GM12874 (cell line): Measurements from ENCODE around the gene UBE2F.

Experiments used
- TF ChIP-seq, protein P1 (sequence below): IDR thresholded peaks from 2 replicates; pipeline ENCODE4 v1.5.1; 2011; ENCODE audit warnings: low read depth, mild to moderate bottlenecking, control low read depth, low read length, moderate library complexity; ENCODE audit not compliant: insufficient read depth

Gene UBE2F

DNA sequence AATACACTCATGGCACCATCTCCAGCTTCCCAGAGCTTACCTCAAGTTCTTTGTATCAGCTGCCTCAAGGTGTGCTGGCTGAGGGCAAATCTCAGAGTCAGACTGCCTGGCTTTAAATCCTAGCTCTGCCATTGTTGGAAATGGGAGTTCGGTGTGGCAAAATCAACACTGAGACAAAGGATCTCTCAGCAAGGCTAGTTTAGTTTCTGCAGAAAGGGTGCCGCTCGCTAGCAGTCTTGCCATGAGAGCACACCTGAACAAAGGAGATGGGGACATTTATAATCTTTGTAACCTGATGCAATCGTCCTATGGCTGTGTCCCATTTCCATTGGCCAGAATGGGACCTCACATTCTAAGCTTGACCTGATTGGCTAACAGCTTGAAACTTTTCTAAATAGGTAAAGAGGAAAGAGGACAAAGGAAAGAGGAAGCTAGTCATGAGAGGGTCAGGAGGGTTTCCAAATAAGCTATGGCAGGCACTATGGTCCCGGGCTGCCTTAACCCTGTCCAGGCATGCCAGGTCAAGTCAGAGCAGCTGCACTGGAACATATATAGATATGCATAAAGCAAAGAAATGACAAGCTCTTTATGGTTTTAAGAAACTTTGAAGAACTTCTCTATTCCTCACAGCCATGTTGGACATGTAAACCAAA is 4.3 kb upstream of the UBE2F start:
- TF ChIP-seq, protein P1, sequence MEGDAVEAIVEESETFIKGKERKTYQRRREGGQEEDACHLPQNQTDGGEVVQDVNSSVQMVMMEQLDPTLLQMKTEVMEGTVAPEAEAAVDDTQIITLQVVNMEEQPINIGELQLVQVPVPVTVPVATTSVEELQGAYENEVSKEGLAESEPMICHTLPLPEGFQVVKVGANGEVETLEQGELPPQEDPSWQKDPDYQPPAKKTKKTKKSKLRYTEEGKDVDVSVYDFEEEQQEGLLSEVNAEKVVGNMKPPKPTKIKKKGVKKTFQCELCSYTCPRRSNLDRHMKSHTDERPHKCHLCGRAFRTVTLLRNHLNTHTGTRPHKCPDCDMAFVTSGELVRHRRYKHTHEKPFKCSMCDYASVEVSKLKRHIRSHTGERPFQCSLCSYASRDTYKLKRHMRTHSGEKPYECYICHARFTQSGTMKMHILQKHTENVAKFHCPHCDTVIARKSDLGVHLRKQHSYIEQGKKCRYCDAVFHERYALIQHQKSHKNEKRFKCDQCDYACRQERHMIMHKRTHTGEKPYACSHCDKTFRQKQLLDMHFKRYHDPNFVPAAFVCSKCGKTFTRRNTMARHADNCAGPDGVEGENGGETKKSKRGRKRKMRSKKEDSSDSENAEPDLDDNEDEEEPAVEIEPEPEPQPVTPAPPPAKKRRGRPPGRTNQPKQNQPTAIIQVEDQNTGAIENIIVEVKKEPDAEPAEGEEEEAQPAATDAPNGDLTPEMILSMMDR = no peak

DNA sequence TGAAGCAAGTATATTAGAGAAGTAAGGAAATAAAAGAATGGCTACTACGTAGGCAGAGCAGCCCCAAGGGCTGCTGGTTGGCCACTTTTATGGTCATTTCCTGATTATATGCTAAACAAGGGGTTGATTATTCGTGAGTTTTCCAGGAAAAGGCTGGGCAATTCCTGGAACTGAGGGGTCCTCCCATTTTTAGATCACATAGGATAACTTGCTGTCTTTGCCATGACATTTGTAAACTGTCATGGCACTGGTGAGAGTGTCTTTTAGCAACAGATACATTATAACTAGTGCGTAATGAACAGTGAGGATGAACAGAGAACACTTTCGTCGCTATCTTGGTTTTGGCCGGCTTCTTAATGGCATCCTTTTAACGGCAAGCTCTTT is 2.6 kb upstream of the UBE2F start:
- TF ChIP-seq, protein P1 = no peak

DNA sequence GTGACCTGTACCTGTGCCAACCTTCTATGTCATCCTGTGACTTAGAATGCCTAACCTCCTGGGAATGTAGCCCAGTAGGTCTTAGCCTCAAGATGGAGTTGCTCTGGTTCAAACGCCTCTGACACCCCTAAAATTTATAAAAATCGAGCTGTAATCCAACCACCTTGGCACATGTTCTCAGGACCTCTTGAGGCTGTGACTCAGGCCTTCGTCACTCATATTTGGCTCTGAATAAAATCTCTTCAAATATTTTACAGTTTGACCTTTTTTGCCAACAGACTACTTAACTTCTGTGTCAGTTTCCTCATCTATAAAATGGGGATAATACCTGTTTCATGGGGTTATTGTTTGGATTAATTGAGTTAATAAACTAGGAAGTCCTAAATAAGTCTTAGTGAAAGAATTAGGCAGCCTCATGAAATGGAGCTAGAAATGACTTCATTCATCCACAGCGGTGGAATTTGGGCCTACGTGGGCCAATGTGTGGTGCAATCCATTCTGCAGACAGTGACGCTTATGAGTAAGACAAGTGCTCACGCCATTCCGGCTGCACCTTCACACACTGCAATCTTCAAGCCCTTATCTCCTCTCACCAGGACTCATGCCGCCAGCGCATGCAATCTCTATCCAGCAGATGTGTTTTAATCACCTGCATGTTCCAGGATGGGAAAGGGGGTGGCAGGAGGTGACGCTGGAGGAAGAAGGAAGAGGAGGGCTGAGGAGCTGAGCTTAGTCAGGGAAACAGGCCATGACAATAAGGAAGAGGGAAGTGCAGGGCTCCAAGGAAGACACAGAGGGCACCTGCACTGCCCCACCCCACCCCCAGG is 2.0 kb upstream of the UBE2F start:
- TF ChIP-seq, protein P1 = no peak

DNA sequence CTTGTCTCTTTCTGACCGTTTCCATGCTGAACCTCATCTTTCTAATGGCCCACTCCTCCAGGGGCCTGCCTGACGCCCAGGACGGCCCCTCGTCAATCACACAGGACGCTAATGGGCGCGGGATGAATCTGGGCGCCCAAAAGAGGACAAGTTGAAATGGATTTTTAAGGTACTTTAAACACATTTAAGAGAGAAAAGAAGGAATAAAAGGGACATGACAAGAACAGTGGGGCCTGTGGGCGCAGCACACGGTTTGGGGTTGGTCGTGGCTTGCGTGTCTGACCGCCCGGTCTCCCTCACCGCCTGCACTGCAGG is 607 bp upstream of the UBE2F start:
- TF ChIP-seq, protein P1 = no peak

DNA sequence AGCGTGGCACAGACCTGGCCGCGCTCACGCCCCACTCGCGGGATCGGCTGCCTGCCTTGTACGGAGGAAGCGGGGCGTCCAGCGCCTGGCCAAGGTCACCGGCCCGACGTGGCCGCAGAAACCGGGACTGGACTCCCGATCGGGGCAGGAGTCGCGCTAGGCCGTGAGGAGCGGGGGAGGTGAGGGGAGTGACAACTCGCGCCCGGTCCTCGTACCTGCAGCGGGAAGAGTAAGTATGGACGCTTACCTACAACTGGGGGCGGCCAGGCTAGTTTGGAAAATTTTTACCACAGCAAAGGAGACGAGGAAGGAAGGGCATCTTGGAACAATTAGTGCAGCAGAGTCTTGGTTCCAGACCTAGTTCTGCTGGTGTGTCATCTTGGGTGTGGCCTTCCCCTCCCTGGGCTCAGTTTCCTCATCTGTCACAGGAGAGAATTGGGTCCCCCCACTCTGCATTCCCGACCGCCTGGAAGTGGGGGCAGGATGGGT is 693 bp downstream of the UBE2F start:
- TF ChIP-seq, protein P1 = no peak

DNA sequence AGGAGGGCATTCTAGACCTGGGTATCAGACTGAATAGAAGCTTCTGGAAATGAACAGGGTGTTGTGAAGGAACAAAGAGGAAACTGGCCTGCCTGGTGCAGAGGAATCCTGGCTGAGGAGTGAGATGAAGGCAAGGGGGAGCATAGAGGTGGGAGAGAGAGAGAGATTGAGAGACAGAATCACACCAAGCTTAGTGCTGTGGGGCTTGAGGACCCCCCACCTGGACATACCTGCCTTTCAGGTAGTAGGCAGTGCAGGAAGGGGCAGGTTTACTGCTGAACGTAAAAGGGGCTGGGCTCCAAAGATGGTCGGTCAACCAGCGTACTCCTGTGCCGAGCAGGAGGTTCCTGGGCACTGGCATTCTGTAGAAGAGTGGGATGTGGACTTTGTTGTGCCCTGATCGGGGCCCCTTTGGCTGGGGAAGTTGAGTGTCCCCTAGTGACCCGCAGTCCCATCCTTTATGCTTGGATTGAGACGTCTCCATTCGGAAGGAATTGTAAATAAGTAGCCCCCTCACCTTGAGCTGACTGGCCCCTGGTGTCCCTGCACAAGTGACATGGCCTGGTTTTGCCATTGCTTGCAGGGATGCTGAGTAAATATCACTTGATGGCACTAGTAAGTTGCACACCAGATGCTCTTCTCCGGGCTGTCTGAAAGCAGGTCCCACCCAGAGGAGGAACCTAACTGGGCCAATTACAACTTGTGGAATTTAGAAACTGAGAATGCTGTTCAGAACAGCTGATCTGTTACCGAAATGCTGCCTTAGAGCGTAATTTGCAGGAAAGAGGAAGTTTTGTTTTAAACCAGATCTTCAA is 1.4 kb downstream of the UBE2F start:
- TF ChIP-seq, protein P1 = 0 out of 2 replicates have a peak, but pooled peaks have one; percentile 21

DNA sequence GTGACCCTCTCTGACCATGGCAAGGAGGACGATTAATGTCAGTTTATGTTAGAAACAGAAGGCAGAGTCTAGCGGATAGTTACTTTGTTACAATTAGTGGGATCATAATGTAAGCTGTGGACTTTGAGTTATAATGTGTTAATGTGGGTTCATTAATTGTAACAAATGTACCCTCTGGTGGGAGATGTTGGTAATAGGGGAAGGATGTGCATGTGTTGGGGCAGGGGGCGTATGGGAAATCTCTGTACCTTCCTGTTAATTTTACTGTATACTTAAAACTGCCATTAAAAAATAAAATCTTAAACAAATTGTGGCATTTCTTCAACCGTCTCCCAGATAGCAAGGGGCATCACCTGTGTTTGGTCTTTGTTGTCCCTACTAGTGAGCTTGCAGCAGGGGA is 4.8 kb downstream of the UBE2F start:
- TF ChIP-seq, protein P1 = no peak
